Osteocyte (in vitro differentiated cells): ENCODE data around the gene SFT2D3. TPM values are rescaled to one million over a fixed set of nuclear protein-coding genes. Genes with fewer than 3 reads are reported as not detected.

ENCODE experiments used
- DNase-seq: peaks from one replicate; pipeline ENCODE4 v3.0.0; 2021; ENCODE audit warnings: mixed read lengths; ENCODE audit not compliant: unreplicated experiment; ENCODE audit errors: extremely low spot score
- H3K27ac Mint-ChIP-seq: one replicate; pipeline ENCODE4 v1.8.0; 2021; ENCODE audit warnings: mild to moderate bottlenecking, mixed read lengths; ENCODE audit not compliant: unreplicated experiment
- H3K27me3 Mint-ChIP-seq: one replicate; pipeline ENCODE4 v1.8.0; 2021; ENCODE audit warnings: mixed read lengths; ENCODE audit not compliant: unreplicated experiment
- H3K36me3 Mint-ChIP-seq: one replicate; pipeline ENCODE4 v1.8.0; 2021; ENCODE audit warnings: mixed read lengths; ENCODE audit not compliant: unreplicated experiment
- H3K4me1 Mint-ChIP-seq: one replicate; pipeline ENCODE4 v1.8.0; 2021; ENCODE audit warnings: mixed read lengths; ENCODE audit not compliant: unreplicated experiment
- H3K4me3 Mint-ChIP-seq: one replicate; pipeline ENCODE4 v1.8.0; 2021; ENCODE audit warnings: mild to moderate bottlenecking, moderate library complexity, mixed read lengths; ENCODE audit not compliant: unreplicated experiment
- H3K9me3 Mint-ChIP-seq: one replicate; pipeline ENCODE4 v1.8.0; 2021; ENCODE audit warnings: mixed read lengths; ENCODE audit not compliant: unreplicated experiment
- total RNA-seq: library from RNA; stranded (reverse); gene quantifications from 2 replicates; pipeline ENCODE4 v1.2.1, GENCODE V29; 2021
- TF ChIP-seq, protein P1 (sequence below): fragments of 200-600 bp; sonication (generic); IDR thresholded peaks from 2 replicates; pipeline ENCODE4 v1.5.0; 2021; ENCODE audit warnings: antibody characterized with exemption, mild to moderate bottlenecking, moderate library complexity

Gene SFT2D3
- total RNA-seq, 1 donor from 2014 or later, result 8.4 TPM

- Mint-ChIP-seq H3K9me3 (no peaks in the 10 kb centered on the region), H3K4me1 (peaks cover 11% of the 10 kb centered on the region), H3K27ac (no peak overlapping the region), H3K4me3 (no peak overlapping the region), H3K36me3 (peaks cover 8% of the 10 kb centered on the region), H3K27me3 (no peaks in the 10 kb centered on the region)
- DNase-seq, result no peak
- TF ChIP-seq, protein P1, sequence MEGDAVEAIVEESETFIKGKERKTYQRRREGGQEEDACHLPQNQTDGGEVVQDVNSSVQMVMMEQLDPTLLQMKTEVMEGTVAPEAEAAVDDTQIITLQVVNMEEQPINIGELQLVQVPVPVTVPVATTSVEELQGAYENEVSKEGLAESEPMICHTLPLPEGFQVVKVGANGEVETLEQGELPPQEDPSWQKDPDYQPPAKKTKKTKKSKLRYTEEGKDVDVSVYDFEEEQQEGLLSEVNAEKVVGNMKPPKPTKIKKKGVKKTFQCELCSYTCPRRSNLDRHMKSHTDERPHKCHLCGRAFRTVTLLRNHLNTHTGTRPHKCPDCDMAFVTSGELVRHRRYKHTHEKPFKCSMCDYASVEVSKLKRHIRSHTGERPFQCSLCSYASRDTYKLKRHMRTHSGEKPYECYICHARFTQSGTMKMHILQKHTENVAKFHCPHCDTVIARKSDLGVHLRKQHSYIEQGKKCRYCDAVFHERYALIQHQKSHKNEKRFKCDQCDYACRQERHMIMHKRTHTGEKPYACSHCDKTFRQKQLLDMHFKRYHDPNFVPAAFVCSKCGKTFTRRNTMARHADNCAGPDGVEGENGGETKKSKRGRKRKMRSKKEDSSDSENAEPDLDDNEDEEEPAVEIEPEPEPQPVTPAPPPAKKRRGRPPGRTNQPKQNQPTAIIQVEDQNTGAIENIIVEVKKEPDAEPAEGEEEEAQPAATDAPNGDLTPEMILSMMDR, result no peak
These were observed 47.0 kb upstream of the SFT2D3 start for GRCh38 chr2:127654084-127654837.

DNA sequence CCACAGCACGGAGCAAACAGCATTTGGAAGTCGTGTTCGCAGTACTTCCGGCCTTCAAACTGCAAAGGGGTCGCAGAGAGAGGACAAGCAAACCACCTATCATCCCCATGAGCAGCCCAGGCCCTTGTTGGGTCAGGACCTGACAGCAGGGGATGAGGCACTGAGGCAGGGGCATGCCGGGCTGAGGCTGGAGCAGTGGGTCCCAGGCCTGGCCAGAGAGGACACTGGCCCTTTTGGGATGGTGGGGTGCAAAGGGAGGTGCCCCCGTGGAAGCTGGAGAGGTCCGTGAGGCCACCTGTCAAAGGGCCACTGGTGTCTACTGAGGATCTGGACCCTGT, 46.5 kb upstream of the SFT2D3 start:
- H3K27me3 Mint-ChIP-seq, result no peaks in the 10 kb centered on the region
- H3K4me1 Mint-ChIP-seq, result peaks cover 12% of the 10 kb centered on the region
- no peak overlapping the region for H3K4me3 Mint-ChIP-seq
- H3K9me3 Mint-ChIP-seq, result no peaks in the 10 kb centered on the region
- peaks cover 8% of the 10 kb centered on the region for H3K36me3 Mint-ChIP-seq
- TF ChIP-seq, protein P1, result no peak
- DNase-seq, result no peak
- H3K27ac Mint-ChIP-seq, result no peak overlapping the region

DNA sequence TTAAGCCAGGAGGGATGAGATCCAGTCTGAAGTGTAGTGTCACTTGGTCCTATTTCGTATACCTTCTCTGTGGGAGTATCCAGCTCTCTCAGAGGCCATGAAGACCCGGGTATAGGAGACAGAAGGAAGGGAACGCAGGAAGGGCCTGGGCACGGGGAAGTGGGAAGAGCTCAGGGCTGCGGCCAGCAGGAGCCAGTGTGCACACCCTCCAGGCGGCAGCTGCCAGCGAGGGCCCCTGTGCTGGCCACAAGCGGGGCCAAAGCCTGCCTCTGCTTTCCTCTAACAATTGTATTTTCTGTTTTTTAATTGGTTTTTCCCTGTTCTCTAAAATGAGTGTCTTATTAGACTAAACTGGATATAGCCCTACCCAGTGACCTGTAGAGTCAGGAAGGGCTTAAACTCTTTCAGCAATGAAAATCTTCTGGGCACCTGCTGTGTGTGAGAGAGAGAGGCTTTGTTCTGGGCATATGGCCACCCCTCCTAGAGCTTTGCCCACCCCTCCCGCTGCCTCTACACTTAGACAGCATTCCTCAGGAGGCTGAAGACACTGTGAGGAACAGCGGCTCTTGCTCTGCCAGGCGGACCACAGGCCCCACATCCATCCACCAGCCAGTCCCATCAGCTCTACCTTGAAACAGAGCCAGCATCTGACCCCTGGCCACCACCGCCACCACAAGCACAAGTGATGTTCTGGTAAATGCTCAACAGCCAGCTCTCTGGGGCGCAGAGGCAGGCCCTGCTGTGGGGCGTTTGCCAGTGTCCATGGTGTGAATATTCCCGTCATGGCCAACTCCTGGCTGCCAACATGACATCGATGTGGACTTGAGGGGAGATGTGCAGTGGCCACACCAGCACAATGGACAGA, 45.9 kb upstream of the SFT2D3 start:
- Mint-ChIP-seq H3K9me3 (no peaks in the 10 kb centered on the region), H3K4me1 (peaks cover 14% of the 10 kb centered on the region), H3K36me3 (peaks cover 8% of the 10 kb centered on the region), H3K4me3 (no peak overlapping the region), H3K27me3 (no peaks in the 10 kb centered on the region), H3K27ac (no peak overlapping the region)
- DNase-seq, result no peak
- TF ChIP-seq, protein P1, result no peak

- Mint-ChIP-seq H3K27ac (no peak overlapping the region), H3K9me3 (no peaks in the 10 kb centered on the region), H3K4me1 (peaks cover 26% of the 10 kb centered on the region), H3K36me3 (peaks cover 4% of the 10 kb centered on the region), H3K27me3 (no peaks in the 10 kb centered on the region), H3K4me3 (no peak overlapping the region)
- no peak for DNase-seq
- TF ChIP-seq, protein P1, result no peak
These were observed 44.6 kb upstream of the SFT2D3 start for GRCh38 chr2:127656569-127657231.

DNA sequence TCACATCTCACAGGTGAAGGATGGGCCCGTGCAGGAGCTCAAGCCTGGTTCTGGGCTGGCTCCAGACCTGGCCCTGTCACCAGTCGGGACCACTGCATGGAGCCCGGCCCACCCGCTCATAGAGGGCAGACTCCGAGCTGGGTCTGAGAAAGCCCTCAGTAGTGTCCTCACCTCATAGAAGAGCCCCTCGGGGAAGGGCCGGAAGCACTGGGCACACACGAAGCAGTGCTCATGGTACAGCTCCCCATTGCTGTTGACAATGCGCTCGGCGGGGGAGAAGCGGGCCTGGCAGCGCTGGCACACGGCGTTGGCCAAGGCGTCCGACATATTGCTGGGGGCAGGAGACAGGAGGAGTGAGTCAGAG, 44.1 kb upstream of the SFT2D3 start:
- Mint-ChIP-seq H3K27ac (no peak overlapping the region), H3K27me3 (no peaks in the 10 kb centered on the region), H3K36me3 (peaks cover 4% of the 10 kb centered on the region), H3K9me3 (no peaks in the 10 kb centered on the region), H3K4me1 (peaks cover 31% of the 10 kb centered on the region), H3K4me3 (no peak overlapping the region)
- no peak for DNase-seq
- TF ChIP-seq, protein P1, result no peak
